Ishikawa (cell line): ENCODE measurements around the gene LRRIQ1.

Source experiments
- CEBPB ChIP-seq: IDR thresholded peaks from 2 replicates; pipeline ENCODE4 v1.6.1; 2012
- CREB1 ChIP-seq: IDR thresholded peaks from 2 replicates; pipeline ENCODE4 v1.6.1; 2012; ENCODE audit warnings: low read depth
- EGR1 ChIP-seq: IDR thresholded peaks from 2 replicates; pipeline ENCODE4 v1.6.1; 2012
- EP300 ChIP-seq: IDR thresholded peaks from 2 replicates; pipeline ENCODE4 v1.6.1; 2012; ENCODE audit warnings: borderline replicate concordance
- FOXM1 ChIP-seq: IDR thresholded peaks from 2 replicates; pipeline ENCODE4 v1.6.1; 2012; ENCODE audit warnings: low read depth, borderline replicate concordance
- NFIC ChIP-seq: IDR thresholded peaks from 2 replicates; pipeline ENCODE4 v1.6.1; 2012
- RAD21 ChIP-seq: IDR thresholded peaks from 2 replicates; pipeline ENCODE4 v1.6.1; 2012; ENCODE audit warnings: low read depth
- TAF1 ChIP-seq: IDR thresholded peaks from 2 replicates; pipeline ENCODE4 v1.6.1; 2012; ENCODE audit warnings: low read depth, mild to moderate bottlenecking
- YY1 ChIP-seq: IDR thresholded peaks from 2 replicates; pipeline ENCODE4 v1.6.1; 2012; ENCODE audit warnings: low read depth
- TF ChIP-seq, protein P1 (sequence below): IDR thresholded peaks from 2 replicates; pipeline ENCODE4 v1.6.1; 2012
- TF ChIP-seq, protein P2 (sequence below): IDR thresholded peaks from 2 replicates; pipeline ENCODE4 v1.6.1; 2012; ENCODE audit warnings: low read depth, mild to moderate bottlenecking

DNA sequence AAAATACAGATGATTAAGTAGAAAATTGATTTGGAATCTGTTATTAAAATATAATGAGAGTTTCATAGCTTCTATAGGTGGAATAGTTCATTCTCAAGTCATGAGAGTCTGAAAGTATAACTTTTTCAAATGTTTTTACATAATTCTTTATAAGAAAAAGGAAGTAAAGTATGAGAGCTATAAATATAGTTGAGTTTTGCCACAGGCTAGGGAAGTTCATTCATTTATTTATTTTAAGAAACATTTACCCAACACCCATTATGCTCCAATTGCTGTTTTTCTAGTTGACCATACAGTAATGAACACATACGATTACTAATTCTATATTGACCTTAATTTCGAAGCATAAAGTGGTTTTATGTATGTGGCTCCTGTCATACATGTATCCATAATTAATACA, 24.8 kb downstream of the LRRIQ1 start:
- TF ChIP-seq CEBPB (no peak), YY1 (no peak), FOXM1 (no peak), RAD21 (no peak), EP300 (no peak), NFIC (no peak), CREB1 (no peak), TAF1 (no peak), EGR1 (no peak)
- TF ChIP-seq, protein P1, sequence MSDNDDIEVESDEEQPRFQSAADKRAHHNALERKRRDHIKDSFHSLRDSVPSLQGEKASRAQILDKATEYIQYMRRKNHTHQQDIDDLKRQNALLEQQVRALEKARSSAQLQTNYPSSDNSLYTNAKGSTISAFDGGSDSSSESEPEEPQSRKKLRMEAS: no peak
- TF ChIP-seq, protein P2, sequence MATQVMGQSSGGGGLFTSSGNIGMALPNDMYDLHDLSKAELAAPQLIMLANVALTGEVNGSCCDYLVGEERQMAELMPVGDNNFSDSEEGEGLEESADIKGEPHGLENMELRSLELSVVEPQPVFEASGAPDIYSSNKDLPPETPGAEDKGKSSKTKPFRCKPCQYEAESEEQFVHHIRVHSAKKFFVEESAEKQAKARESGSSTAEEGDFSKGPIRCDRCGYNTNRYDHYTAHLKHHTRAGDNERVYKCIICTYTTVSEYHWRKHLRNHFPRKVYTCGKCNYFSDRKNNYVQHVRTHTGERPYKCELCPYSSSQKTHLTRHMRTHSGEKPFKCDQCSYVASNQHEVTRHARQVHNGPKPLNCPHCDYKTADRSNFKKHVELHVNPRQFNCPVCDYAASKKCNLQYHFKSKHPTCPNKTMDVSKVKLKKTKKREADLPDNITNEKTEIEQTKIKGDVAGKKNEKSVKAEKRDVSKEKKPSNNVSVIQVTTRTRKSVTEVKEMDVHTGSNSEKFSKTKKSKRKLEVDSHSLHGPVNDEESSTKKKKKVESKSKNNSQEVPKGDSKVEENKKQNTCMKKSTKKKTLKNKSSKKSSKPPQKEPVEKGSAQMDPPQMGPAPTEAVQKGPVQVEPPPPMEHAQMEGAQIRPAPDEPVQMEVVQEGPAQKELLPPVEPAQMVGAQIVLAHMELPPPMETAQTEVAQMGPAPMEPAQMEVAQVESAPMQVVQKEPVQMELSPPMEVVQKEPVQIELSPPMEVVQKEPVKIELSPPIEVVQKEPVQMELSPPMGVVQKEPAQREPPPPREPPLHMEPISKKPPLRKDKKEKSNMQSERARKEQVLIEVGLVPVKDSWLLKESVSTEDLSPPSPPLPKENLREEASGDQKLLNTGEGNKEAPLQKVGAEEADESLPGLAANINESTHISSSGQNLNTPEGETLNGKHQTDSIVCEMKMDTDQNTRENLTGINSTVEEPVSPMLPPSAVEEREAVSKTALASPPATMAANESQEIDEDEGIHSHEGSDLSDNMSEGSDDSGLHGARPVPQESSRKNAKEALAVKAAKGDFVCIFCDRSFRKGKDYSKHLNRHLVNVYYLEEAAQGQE: no peak
